HL-60 (cell line): ENCODE data around the gene NABP2.

Experiments used
- POLR2AphosphoS5 ChIP-seq: IDR thresholded peaks from 2 replicates; pipeline ENCODE4 v1.6.1; 2012; ENCODE audit warnings: low read depth
- SPI1 ChIP-seq: IDR thresholded peaks from 2 replicates; pipeline ENCODE4 v1.6.1; 2012; ENCODE audit warnings: low read depth, mild to moderate bottlenecking, borderline replicate concordance
- TF ChIP-seq, protein P1 (sequence below): IDR thresholded peaks from one replicate; pipeline ENCODE4 v1.5.1; 2011; ENCODE audit warnings: low read length, control low read depth, inconsistent platforms; ENCODE audit not compliant: insufficient read depth

DNA sequence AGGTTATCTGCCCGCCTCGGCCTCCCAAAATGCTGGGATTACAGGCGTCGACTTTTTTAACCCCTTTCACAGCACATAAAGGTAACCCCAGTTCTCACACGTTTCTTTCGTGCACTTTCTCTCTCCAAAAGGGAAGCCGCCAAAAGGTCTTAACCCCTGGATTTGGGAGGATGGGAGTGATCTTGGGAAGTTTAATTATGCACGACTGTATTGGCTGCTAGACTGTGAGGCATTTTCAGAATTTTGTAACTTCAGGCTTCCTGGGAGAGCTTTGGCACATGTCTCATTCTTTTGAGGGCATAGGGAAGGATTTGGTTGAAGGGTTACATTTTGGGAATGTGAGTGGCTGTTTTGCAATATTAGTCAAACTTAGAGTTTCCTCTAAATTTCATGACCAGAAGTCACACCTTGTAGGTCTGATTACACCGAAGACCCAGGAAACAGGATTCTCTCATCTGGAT is 33.4 kb upstream of the NABP2 start:
- TF ChIP-seq, protein P1, sequence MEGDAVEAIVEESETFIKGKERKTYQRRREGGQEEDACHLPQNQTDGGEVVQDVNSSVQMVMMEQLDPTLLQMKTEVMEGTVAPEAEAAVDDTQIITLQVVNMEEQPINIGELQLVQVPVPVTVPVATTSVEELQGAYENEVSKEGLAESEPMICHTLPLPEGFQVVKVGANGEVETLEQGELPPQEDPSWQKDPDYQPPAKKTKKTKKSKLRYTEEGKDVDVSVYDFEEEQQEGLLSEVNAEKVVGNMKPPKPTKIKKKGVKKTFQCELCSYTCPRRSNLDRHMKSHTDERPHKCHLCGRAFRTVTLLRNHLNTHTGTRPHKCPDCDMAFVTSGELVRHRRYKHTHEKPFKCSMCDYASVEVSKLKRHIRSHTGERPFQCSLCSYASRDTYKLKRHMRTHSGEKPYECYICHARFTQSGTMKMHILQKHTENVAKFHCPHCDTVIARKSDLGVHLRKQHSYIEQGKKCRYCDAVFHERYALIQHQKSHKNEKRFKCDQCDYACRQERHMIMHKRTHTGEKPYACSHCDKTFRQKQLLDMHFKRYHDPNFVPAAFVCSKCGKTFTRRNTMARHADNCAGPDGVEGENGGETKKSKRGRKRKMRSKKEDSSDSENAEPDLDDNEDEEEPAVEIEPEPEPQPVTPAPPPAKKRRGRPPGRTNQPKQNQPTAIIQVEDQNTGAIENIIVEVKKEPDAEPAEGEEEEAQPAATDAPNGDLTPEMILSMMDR, result no peak
- no peak for TF ChIP-seq POLR2AphosphoS5
- no peak for TF ChIP-seq SPI1
